AG08395 (cell line): ENCODE results near the gene OR10P1.

ENCODE experiments used
- DNase-seq: peaks from one replicate; pipeline ENCODE4 v3.0.0; 2012; ENCODE audit warnings: mixed read lengths, low spot score

OR10P1 gene

GRCh38 chr12:55685671-55686070 is 49.0 kb downstream of the OR10P1 start:
- no peak for DNase-seq

GRCh38 chr12:55686366-55687010 is 49.8 kb downstream of the OR10P1 start:
- DNase-seq: peak; percentile 24
